ENCODE data around the gene EXOC6B.
"Not testable (repeated sequence)": the region's sequence is repeated elsewhere in the genome, so short reads cannot be mapped to it uniquely, and the experiment has no call there.

EXOC6B gene

DNA sequence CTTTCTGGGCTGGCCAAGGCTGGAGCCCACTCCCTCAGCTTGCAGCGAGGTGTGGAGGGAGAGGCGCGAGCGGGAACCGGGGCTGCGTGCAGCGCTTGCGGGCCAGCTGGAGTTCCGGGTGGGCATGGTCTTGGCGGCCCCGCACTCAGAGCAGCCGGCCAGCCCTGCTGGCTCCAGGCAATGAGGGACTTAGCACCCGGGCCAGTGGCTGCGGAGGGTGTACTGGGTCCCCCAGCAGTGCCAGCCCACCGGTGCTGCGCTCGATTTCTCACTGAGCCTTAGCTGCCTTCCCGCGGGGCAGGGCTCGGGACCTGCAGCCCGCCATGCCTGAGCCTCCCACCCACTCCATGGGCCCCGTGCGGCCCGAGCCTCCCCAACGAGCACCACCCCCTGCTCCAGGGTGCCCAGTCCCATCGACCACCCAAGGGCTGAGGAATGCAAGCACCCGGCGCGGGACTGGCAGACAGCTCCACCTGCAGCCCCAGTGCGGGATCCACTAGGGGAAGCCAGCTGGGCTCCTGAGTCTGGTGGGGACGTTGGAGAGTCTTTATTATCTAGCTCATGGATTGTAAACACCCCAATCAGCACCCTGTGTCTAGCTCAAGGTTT is 404.0 kb downstream of the EXOC6B start:
- not testable (repeated sequence) for DNase-seq

DNA sequence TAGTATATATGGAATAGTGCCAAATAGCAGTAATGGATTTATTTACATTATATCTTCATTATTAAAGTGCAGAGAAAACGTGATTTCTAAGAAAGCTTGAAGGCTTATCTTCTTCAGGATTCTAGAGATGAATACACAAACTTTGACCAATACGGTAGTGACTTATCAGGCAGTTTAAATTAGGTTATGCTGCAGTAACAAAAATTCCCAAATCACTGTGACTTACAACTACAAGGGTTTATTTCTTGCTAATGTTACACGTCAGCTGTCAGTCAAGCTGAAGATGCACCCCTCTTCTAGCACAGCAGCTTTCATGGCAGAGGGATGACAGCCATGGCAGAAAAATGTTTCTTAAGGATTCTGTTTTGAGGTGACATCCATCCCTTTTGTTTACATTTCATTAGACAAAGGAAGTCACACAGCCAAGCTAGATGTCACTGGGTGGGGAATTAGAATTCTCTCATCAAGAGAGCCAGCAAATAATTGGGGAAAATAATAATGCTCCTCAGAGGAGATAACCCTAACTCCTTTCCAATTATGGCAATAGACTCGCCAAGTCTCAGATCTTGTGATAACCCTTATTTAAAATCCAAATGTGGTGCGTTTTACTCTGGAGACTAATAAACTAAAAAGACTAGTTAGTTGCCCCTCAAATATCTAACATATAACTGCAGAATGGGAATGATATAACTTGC is 409.9 kb downstream of the EXOC6B start:
- DNase-seq, result no peak

DNA sequence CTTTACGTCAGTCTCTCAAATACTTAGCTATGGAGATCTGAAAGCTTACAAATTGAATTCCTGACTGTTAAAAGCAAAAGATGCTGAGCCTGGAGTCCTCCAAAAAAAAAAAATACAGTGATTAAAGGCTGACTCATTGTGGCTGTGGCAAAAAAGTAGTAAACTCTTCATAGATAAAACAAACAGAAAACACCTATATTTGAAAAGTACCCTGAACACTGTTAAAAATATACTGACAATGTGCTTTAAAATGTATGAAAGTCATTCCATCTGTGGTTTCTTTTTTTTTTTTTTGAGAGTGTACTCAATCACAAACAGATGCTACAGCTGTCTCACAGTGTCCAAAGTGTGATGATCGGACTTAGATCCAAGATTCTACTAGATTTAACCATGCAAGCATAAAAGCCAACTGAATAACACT is 410.6 kb downstream of the EXOC6B start:
- DNase-seq, result no peak

DNA sequence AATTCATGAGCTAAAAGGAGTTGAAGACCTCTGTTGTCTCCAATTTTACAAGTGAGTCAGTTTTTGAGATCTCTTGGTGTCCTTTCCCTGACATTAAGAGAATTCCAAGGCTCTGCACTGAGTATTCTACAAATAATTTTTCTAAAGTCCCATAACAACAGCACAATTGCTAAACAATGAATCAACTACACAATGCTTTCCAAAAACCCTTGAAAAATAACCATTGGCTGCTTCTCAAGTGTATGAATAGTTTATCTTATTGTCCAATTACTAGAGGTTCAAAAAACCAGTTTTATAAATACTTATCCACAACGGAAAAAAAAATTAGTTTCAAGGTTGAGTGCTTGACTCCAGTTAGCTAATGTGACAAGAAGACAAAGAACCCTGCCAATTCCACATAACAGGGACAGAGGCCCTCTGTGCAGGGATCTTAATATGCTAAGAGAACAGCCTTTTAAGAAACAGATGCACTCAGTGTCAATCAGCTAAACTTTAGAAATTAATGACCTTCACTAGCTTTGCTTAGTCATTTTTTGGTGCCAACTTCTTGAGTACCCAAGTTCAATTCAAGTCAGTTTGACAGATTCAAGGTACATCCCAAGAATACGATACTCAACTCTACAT is 411.6 kb downstream of the EXOC6B start:
- DNase-seq, result no peak

DNA sequence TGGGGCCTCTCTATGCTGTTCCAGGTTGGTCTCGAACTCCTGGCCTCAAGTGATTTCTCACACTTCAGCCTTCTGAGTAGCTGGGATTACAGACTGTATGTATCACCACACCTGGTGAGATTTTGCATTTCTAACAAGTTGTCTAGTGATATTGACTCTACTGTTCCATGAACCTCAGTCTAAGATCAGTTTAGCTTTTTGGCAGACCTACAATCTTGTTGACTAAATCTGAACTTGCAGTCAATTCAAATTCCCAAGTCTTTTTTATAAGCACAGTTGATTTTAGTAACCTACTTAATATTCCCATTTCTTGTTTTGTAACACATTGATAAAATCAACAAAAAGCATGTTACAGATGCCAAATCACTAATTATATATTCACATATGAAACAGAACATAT is 412.1 kb downstream of the EXOC6B start:
- no peak for DNase-seq

DNA sequence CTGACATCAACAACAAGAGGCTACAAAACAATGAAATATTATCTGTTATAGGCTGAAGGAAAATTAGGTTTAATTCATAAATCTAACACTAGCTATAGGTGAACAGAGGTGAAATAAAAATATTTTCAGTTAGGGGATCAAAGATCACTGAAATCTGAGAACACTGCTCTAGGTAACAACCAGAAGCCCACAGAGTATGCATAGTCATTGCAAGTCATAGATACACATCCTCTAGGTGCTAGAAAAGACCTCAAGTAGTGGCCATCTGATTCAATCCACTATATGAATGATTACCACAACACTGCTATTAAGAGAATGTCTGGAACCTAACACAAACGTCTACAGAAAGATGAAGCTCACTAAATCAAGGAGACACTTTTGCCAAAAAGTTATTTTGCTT is 413.6 kb downstream of the EXOC6B start:
- DNase-seq, result no peak

DNA sequence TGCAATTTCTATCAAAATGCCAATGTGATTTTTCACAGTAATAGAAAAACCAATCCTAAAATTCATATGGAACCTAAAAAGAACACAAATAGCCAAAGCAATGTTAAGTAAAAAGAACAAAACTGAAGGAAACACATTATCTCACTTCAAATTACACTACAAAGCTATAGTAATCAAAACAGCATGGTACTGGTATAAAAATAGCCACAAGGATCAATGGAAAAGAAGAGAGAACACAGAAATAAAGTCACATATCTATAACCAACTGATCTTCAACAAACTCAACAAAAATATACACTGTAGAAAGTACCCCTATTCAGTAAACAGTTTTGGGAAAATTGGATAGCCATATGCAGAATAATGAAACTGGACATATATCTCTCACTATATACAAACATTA is 426.0 kb downstream of the EXOC6B start:
- DNase-seq, result no peak

DNA sequence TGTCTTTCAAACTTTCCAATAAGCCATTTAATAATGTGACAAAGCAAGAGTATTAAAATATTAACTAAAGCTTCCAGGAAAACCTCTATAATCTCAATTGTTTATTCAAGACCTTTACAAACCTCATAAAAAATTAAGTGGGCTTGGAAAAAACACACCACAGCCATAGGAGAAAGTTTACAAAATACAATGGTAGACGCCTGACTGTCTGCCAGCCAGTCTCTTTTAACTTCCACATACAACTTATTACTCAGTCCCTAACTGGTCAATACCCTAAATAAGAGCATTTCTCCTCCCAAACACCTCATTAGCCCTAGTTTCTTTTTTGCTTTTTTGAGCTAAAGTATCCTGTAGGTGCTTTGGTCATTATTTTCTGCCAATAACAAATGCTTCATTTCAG is 430.7 kb downstream of the EXOC6B start:
- no peak for DNase-seq

DNA sequence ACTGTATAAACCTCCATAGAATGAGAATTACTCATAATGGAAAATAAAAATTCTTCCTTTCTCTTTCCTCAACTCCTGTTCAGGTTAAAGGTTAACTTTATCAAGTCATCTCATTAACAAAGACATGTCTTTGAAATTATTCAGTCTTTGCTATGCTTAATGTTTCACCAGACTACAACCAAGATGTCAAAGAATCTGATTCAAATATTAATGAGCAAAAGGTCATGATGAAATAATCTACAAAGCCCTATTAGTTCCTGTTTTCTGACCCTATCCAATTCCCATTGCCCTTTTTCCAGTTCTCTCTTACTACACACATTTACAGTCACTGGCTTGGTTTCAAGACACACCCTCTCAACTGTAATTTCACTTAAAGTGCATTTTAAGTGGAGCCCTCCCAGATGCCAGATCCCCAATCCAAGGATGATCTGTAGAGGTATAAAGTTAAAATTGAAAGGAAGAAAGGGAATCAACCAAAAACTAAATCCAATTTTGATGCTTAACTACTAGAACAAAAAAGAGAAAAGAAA is 431.2 kb downstream of the EXOC6B start:
- DNase-seq, result no peak

DNA sequence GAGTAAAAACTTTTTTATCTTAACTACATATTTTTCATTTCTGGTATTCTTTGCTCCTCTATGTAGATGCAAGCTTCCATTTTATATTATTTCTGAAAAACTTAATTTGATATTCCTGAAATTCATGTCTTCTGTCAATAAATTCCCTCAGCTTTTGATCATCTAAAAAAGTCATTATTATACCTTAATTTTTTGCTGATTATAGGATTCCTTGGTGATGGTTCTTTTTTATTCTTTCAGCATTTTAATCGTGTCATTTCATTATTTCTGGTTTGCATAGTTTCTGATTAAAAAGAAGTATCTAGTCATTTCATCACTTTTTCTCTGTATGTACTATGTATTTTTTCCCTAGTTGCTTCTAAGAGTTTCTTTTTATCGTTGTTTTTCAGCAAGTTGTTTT is 436.4 kb downstream of the EXOC6B start:
- DNase-seq, result no peak

DNA sequence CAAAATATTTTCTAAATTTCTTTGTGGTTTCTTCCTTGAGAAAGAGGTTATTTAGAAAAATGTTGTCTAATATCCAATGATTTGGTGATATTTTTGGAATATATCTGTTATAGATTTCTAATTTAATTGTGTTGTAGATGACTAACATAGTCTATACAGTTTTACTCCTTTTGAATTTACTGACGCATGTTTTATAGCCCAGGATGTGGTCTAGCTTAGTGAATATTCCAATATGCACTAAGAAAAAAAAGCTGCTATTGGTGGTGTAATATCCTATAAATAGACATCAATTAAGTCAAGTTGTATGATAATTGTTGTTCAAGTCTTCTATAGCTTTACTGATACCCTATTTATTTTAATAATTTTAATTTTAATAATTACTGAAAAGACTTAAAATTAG is 437.6 kb downstream of the EXOC6B start:
- no peak for DNase-seq

DNA sequence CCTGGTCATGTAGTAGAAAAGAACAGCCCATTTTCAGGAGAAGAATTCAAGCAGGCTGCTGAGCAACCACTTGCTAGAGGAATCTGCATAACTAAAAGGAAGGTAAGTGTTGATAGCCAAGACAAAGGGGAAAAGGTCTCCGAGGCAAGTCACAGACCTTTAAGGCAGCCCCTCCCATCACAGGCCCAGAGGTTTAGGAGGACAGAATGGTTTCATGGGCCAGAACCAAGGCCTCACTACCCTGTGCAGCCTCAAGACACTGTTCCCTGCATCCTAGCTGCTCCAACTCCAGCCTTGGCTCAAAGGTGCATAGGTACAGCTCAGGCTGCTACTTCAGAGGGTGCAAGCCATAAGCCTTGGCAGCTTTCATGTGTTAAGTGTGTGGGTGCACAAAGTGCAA is 439.5 kb downstream of the EXOC6B start:
- DNase-seq, result no peak

DNA sequence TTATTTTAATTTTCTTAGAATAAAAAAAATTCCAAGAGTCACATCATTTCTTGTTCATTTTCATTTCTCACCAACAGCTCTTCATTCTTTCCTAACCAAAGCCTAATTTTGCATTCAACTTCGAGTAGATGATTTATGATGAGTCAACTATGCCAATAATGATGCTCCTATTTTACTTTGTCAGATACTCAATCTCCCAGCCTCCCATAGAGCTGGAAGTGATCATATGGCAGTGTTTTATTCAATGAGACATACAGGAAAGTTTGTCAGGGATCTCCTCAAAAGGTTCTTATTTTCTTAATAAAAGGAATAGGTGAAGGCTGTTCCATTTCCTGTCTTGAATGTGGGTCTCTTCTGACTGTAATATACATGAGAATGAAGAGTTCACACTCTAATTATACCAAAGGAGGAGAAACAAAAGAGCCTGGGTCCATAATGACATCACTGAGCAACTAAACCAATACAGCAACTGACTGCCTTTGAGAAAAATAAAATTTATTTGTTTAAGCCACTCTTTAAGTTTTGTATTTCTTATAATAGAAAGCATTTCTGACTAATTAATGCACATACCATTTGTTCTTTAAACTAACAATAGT is 447.0 kb downstream of the EXOC6B start:
- DNase-seq, result no peak

DNA sequence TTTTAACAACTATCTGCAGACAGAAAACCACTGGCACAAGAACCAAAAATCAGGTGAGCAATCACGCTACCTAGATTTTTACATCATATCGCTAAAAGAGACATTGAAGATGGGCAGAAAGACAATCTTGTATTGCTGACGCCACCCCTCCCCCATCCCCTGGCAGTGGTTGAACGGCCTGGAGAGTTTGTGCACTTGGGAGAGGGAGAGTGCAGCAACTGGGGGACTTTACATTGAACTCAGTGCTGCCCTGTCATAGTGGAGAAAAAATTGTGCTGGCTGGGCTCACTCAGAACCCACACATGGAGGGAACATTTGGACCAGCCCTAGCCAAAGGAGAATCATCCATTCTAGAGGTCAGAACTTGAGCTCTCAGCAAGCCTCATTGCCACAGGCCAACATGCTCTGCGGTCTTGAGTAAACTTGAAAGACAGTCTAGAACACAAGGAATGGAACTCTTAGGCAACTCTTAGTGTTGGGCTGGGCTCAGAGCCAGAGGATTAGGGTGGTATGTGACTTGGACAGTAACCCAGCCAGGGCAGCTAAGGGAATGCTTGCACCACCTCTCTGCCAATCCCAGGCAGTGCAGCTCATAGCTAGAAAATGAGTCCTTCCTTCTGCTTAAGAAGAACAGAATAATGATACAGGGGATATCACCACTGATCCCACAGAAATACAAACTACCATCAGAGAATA is 458.2 kb downstream of the EXOC6B start:
- no peak for DNase-seq

DNA sequence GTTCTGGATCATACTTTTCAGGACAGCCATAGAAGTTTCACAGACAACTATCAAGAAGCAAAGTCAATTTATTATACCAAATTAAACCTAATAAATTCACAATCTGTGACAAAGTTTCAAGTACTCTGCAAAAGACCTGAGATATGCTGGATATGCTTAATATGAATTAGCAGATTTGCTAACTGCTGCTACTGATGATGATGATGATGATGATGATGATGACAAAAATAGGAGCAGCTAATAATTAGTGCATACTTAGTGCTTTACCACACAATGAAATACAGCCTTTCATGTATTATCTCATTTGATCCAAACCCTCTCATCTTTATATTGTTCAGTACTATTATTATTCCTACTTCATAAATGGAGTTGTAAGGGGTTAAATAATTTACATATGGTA is 462.4 kb downstream of the EXOC6B start:
- DNase-seq, result no peak

DNA sequence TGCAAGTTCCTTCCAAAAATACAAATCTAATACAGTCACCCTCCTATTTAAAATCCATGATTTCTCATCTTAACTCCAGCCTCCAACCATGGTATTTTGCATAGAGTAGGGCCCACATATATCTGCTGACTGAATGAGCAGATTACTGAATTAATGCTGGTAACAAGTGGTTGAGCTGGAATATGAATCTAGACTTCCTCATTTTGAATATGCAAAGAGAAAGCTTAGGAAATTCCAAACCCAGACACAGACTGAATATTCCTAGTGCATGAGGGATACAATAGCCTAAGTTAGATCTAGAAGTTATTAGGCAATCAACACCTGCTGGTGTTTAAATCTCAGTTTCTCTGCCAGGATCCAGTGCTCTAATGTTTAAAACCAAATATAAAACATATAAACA is 463.1 kb downstream of the EXOC6B start:
- DNase-seq, result no peak

DNA sequence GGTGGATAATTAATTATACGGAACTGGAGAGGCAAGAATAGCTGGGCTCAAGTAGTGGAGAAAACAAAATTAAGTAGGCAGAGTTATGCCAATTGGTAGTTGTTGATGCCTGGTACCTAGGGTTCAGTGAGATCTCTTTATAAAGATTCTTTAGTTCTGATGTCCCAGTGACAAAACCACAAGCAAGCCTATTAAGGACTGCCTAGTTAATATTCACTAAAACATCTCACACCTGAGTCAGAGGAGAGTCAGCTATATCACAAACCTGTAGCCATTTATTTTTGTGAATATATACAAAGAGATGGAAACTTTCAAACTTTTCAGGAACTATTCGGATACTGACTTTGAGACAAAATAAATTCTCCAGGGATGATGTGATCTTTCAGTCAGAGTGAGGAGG is 464.3 kb downstream of the EXOC6B start:
- no peak for DNase-seq

DNA sequence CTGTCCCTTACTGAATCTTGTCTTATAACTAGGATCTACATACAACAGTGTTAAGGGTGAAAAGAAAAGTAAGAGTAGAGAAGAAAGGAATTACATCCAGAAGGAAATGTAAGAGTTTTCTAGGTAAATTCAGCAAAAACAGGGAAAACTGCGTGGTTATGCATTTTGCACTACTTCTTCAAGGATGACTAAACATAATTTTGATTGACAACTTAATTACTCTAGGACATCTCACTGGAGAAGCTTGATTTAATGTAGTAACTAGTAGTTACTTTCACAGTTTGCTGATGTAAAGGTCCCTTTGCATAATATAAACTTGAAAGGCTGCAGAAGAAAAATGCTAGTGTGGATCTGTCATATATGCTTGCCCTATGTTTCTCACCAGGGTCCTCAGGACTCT is 464.8 kb downstream of the EXOC6B start:
- DNase-seq, result no peak

DNA sequence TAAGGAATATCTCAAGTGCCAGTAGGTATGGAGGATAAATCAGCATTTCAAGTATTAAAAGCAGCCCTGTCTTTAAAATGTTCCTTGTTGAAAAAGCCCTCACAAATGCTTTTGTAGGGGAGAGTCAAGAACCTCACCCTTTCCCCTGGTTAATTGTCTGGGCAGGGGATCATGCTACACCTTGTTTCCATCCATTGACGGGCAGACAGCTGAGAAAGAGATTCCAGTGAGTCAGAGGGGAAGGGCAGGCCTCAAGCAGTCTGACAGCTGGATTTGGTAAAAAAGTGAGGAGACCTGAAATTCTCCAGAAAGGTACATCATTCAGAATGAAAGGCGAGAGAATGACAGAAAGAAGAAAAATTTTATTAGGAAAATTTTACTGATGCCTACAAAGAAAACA is 475.0 kb downstream of the EXOC6B start:
- DNase-seq, result no peak

DNA sequence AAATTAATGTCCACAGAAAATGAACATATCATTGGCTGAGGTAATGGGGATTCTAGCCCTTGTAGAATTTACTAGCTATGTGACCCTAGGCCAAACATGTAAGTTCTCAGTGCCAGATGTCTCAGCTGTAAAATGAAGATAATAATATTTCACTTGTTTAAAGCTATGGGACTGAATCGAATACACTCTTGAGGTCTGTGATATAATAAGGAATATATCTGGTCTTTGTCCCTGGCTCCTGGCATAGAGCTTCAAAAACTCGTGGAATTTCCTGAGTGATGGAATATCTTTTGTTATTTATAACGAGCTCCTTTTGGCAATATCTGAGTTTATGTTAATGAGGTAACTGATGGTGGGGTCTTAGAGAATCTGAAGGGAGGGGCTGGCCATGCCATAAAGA is 476.8 kb downstream of the EXOC6B start:
- no peak for DNase-seq

DNA sequence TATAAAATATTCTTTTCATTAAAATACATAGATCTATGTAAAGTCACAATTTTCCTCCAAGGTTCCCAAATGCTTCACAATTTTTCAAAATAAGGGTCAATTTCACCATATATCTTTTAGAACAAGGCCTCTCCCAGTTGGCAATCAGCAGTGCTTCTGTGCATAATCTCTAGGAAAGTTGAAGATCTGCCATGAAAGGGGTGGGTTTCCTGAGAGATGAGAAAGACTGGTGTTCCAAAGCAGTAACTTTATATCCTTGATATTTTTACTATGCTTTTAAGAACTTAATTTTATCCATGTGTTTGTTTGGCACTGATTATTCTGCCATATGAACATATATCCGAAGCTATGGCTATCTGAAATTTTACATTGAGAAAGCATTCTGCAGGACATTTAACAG is 478.8 kb downstream of the EXOC6B start:
- no peak for DNase-seq

DNA sequence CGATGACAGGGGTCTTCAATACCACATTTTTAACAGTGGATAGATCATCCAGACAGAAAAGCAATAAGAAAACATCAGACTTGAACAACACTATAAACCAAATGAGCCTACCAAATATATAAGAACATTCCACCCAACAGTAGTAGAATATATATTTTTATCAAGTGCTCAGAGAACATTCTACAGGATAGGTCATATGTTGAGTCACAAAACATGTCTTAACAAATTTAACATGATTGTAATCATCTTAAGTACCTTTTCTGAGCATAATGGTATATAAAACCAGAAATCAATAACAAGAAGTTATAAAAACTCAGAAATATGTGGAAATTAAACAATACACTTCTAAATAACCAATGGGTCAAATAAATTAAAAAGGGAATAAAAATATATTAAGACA is 484.2 kb downstream of the EXOC6B start:
- no peak for DNase-seq

DNA sequence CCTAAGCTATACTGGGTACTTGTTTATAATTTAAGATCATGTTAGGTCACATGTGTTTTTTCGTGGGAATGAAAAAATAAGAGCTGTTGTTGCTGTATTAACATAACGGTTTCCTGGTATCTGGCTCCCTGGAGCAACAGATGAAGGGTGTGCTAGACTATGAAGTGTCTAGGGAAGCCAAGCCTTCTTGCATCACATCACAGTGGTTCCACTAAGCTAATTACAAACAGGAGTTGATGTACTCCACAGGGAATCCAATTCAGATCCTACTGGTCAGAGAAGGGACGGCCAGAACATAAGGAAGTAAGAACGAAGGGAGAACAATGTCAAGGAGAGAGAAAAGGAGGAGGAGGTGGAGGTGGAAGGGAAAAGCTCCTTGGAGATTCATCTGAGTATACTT is 485.2 kb downstream of the EXOC6B start:
- DNase-seq, result no peak

All from NCI-H2171 (cell line).